MM.1S (cell line): Measurements from ENCODE around the gene APOBEC3C.
"Not testable (repeated sequence)": the region's sequence is repeated elsewhere in the genome, so short reads cannot be mapped to it uniquely, and the experiment has no call there.

Experiments used
- EZH2 ChIP-seq: fragments of 300-600 bp; sonication (generic); optimal IDR thresholded peaks from 2 replicates; pipeline ENCODE3; 2017; ENCODE audit warnings: low read depth, mild to moderate bottlenecking, antibody characterized with exemption, low read length, mixed read lengths
- TF ChIP-seq, protein P1 (sequence below): fragments of 300-600 bp; sonication (generic); IDR thresholded peaks from 2 replicates; pipeline ENCODE4 v1.5.1; 2016; ENCODE audit warnings: antibody characterized with exemption, low read length, mixed read lengths

DNA sequence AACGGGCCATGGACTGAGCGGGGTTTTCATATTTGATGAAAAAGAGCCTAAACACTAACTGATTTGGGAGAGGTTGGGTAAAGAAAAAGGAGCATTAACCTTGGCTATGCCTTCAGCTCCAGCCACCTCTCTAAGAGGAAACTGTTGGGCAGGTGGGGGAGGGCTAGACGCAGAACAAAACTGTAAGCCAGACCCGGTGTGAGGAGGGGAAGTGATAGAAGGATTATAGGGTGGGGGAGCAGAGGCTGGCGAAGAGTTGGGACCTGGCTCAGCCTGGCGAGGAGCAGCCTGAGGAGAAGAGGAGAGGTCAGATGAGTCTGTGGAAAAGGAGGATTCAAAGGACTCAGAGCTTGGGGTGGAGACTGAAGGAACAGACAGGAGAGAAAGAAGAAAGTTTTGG, 47.2 kb downstream of the APOBEC3C start:
- TF ChIP-seq, protein P1, sequence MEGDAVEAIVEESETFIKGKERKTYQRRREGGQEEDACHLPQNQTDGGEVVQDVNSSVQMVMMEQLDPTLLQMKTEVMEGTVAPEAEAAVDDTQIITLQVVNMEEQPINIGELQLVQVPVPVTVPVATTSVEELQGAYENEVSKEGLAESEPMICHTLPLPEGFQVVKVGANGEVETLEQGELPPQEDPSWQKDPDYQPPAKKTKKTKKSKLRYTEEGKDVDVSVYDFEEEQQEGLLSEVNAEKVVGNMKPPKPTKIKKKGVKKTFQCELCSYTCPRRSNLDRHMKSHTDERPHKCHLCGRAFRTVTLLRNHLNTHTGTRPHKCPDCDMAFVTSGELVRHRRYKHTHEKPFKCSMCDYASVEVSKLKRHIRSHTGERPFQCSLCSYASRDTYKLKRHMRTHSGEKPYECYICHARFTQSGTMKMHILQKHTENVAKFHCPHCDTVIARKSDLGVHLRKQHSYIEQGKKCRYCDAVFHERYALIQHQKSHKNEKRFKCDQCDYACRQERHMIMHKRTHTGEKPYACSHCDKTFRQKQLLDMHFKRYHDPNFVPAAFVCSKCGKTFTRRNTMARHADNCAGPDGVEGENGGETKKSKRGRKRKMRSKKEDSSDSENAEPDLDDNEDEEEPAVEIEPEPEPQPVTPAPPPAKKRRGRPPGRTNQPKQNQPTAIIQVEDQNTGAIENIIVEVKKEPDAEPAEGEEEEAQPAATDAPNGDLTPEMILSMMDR, result not testable (repeated sequence)
- TF ChIP-seq EZH2, result not testable (repeated sequence)
